ENCODE measurements around the gene SETX. TPM values are rescaled to one million over a fixed set of nuclear protein-coding genes. Genes with fewer than 3 reads are reported as not detected.

The SETX gene
- total and polyA plus RNA-seq, 10 of the 15 experiments (the other 5 are each of a cell fraction or from before 2014, with no cell fraction given): 15.8 to 75.7 (median 37.0) TPM

- H3K4me3 ChIP-seq: no peak overlapping the region
- POLR2A ChIA-PET: no interaction called here
- H3K9me3 ChIP-seq (replicated peaks; ENCODE audit: control insufficient read depth, insufficient read depth, low read length): no peaks in the 10 kb centered on the region
- no peak for TF ChIP-seq NR2C2 (IDR thresholded peaks at IDR 0.05; ENCODE audit: borderline replicate concordance, control insufficient read depth, insufficient read length, low read depth)
- no peak for TF ChIP-seq BCL11A (IDR thresholded peaks at IDR 0.05; ENCODE audit: low read depth, low read length)
- no peak for TF ChIP-seq RCOR1 (conservative IDR thresholded peaks at IDR 0.05; ENCODE audit: low read depth, low read length)
- TF ChIP-seq, protein P1, sequence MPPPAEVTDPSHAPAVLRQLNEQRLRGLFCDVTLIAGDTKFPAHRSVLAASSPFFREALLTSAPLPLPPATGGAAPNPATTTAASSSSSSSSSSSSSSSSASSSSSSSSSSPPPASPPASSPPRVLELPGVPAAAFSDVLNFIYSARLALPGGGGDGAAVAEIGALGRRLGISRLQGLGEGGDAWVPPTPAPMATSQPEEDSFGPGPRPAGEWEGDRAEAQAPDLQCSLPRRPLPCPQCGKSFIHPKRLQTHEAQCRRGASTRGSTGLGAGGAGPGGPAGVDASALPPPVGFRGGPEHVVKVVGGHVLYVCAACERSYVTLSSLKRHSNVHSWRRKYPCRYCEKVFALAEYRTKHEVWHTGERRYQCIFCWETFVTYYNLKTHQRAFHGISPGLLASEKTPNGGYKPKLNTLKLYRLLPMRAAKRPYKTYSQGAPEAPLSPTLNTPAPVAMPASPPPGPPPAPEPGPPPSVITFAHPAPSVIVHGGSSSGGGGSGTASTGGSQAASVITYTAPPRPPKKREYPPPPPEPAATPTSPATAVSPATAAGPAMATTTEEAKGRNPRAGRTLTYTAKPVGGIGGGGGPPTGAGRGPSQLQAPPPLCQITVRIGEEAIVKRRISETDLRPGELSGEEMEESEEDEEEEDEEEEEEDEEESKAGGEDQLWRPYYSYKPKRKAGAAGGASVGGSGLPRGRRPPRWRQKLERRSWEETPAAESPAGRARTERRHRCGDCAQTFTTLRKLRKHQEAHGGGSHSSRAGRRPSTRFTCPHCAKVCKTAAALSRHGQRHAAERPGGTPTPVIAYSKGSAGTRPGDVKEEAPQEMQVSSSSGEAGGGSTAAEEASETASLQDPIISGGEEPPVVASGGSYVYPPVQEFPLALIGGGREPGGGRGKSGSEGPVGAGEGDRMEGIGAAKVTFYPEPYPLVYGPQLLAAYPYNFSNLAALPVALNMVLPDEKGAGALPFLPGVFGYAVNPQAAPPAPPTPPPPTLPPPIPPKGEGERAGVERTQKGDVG (CRISPR knock-in tag; IDR thresholded peaks at IDR 0.05): no peak
- no peak for TF ChIP-seq TCF3 (IDR thresholded peaks at IDR 0.05; ENCODE audit: borderline replicate concordance, insufficient read depth, low read depth, low read length)
- TF ChIP-seq, protein P2, sequence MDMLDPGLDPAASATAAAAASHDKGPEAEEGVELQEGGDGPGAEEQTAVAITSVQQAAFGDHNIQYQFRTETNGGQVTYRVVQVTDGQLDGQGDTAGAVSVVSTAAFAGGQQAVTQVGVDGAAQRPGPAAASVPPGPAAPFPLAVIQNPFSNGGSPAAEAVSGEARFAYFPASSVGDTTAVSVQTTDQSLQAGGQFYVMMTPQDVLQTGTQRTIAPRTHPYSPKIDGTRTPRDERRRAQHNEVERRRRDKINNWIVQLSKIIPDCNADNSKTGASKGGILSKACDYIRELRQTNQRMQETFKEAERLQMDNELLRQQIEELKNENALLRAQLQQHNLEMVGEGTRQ (IDR thresholded peaks at IDR 0.05; ENCODE audit: borderline replicate concordance, low read depth, low read length): no peak
- no peak for TF ChIP-seq ZNF274 (IDR thresholded peaks at IDR 0.05; ENCODE audit: insufficient read depth, insufficient read length)
- TF ChIP-seq, protein P3, sequence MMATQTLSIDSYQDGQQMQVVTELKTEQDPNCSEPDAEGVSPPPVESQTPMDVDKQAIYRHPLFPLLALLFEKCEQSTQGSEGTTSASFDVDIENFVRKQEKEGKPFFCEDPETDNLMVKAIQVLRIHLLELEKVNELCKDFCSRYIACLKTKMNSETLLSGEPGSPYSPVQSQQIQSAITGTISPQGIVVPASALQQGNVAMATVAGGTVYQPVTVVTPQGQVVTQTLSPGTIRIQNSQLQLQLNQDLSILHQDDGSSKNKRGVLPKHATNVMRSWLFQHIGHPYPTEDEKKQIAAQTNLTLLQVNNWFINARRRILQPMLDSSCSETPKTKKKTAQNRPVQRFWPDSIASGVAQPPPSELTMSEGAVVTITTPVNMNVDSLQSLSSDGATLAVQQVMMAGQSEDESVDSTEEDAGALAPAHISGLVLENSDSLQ (IDR thresholded peaks at IDR 0.05): no peak
- in situ Hi-C loops (cut with MboI) (loop anchor here (25.0 kb wide), 1 partner anchor 644 kb away; no protein-coding TSS in a partner anchor), intact Hi-C loops (cut with micrococcal nuclease; ENCODE audit: unreplicated experiment) (no loop called here)
- SMC1A ChIA-PET (ENCODE audit: uncharacterized antibody, unreplicated experiment): no interaction called here
- ATAC-seq: no peak
- H4K20me1 ChIP-seq (ENCODE audit: control insufficient read depth, insufficient read depth): no peaks in the 10 kb centered on the region
- CTCF ChIA-PET: no interaction called here
- no peaks in the 10 kb centered on the region for H3K4me1 ChIP-seq (ENCODE audit: control insufficient read depth, insufficient read depth, low read length)
- BruUV-seq (replicated peaks): no TSS peak
- no peak for FAIRE-seq
- H3K27ac ChIP-seq (ENCODE audit: control insufficient read depth, insufficient read depth): no peak overlapping the region
- H3K9ac ChIP-seq (ENCODE audit: control insufficient read depth, insufficient read depth, low read length): no peak overlapping the region
- no peak overlapping the region for H3K4me2 ChIP-seq (ENCODE audit: control insufficient read depth, insufficient read depth)
- no peaks in the 10 kb centered on the region for H3K36me3 ChIP-seq (ENCODE audit: control insufficient read depth in 2 of 2, insufficient read depth in 2 of 2, low read length in 1 of 2)
- no peak for DNase-seq (ENCODE audit: low read depth, low spot score)
- no peaks in the 10 kb centered on the region; a peak in 1 of 4 replicates for H3K27me3 ChIP-seq (replicated peaks in 1 of 2; ENCODE audit: control insufficient read depth in 2 of 2, insufficient read depth in 2 of 2, low read length in 1 of 2)
- WGBS (ENCODE audit: insufficient coverage, insufficient replicate concordance, low lambda C conversion rate, missing lambda C conversion rate): 38% methylated on average over 19 of the region's 20 CpGs
- RAD21 ChIA-PET (ENCODE audit: unreplicated experiment): no interaction called here
- no peak overlapping the region for H2AFZ ChIP-seq (ENCODE audit: control insufficient read depth, low read depth, low read length)
- no peaks in the 10 kb centered on the region for H3K79me2 ChIP-seq (ENCODE audit: control insufficient read depth, insufficient read depth, low read length)
Measured at GRCh38 chr9:132231019-132231701, 123.6 kb downstream of the SETX start.

All from GM12878 (cell line).